GM21360 (cell line): ENCODE data around the gene PCDH9.
"Not testable (repeated sequence)": the region's sequence is repeated elsewhere in the genome, so short reads cannot be mapped to it uniquely, and the experiment has no call there.

Source experiments
- ATAC-seq: cut with Tn5 transposase; IDR thresholded peaks from one replicate; pipeline ENCODE4 v1.9.1; 2021; ENCODE audit warnings: mild to moderate bottlenecking, moderate library complexity; ENCODE audit not compliant: unreplicated experiment

PCDH9 gene

GRCh38 chr13:66329988-66330451 lies 900.1 kb downstream of the PCDH9 start:
- ATAC-seq: no peak

GRCh38 chr13:66328476-66328875 lies 901.7 kb downstream of the PCDH9 start:
- no peak for ATAC-seq

- no peak for ATAC-seq
Observed at GRCh38 chr13:66323745-66324347, 906.3 kb downstream of the PCDH9 start.

- ATAC-seq: no peak
Observed at GRCh38 chr13:66322936-66323335, 907.2 kb downstream of the PCDH9 start.

GRCh38 chr13:66322193-66322740 lies 907.9 kb downstream of the PCDH9 start:
- no peak for ATAC-seq

GRCh38 chr13:66314911-66315310 lies 915.2 kb downstream of the PCDH9 start:
- no peak for ATAC-seq

GRCh38 chr13:66313413-66313812 lies 916.7 kb downstream of the PCDH9 start:
- no peak for ATAC-seq

- no peak for ATAC-seq
Observed at GRCh38 chr13:66312312-66313087, 917.6 kb downstream of the PCDH9 start.

GRCh38 chr13:66305961-66306617 lies 924.0 kb downstream of the PCDH9 start:
- ATAC-seq: no peak

GRCh38 chr13:66301482-66301881 lies 928.7 kb downstream of the PCDH9 start:
- no peak for ATAC-seq

- ATAC-seq: no peak
Observed at GRCh38 chr13:66301006-66301405, 929.1 kb downstream of the PCDH9 start.

- no peak for ATAC-seq
Observed at GRCh38 chr13:66296875-66297274, 933.3 kb downstream of the PCDH9 start.

GRCh38 chr13:66296328-66296727 lies 933.8 kb downstream of the PCDH9 start:
- ATAC-seq: no peak

GRCh38 chr13:66286806-66287205 lies 943.3 kb downstream of the PCDH9 start:
- not testable (repeated sequence) for ATAC-seq

- no peak for ATAC-seq
Observed at GRCh38 chr13:66275416-66275815, 954.7 kb downstream of the PCDH9 start.

GRCh38 chr13:66273011-66273410 lies 957.1 kb downstream of the PCDH9 start:
- no peak for ATAC-seq

GRCh38 chr13:66266761-66267160 lies 963.4 kb downstream of the PCDH9 start:
- no peak for ATAC-seq

GRCh38 chr13:66266348-66266747 lies 963.8 kb downstream of the PCDH9 start:
- ATAC-seq: no peak

- ATAC-seq: no peak
Observed at GRCh38 chr13:66265371-66265770, 964.8 kb downstream of the PCDH9 start.

- no peak for ATAC-seq
Observed at GRCh38 chr13:66264971-66265370, 965.2 kb downstream of the PCDH9 start.

- no peak for ATAC-seq
Observed at GRCh38 chr13:66262330-66262729, 967.8 kb downstream of the PCDH9 start.

GRCh38 chr13:66259426-66259825 lies 970.7 kb downstream of the PCDH9 start:
- not testable (repeated sequence) for ATAC-seq
